ENCODE measurements around the gene GRID1.

GRCh38 chr10:85610381-85611092 is 756.1 kb downstream of the GRID1 start:
- TF ChIP-seq, protein P1, sequence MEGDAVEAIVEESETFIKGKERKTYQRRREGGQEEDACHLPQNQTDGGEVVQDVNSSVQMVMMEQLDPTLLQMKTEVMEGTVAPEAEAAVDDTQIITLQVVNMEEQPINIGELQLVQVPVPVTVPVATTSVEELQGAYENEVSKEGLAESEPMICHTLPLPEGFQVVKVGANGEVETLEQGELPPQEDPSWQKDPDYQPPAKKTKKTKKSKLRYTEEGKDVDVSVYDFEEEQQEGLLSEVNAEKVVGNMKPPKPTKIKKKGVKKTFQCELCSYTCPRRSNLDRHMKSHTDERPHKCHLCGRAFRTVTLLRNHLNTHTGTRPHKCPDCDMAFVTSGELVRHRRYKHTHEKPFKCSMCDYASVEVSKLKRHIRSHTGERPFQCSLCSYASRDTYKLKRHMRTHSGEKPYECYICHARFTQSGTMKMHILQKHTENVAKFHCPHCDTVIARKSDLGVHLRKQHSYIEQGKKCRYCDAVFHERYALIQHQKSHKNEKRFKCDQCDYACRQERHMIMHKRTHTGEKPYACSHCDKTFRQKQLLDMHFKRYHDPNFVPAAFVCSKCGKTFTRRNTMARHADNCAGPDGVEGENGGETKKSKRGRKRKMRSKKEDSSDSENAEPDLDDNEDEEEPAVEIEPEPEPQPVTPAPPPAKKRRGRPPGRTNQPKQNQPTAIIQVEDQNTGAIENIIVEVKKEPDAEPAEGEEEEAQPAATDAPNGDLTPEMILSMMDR (IDR thresholded peaks at IDR 0.05), result no peak
- no peak for TF ChIP-seq POLR2A (IDR thresholded peaks at IDR 0.05)

Data from thyroid gland (tissue), 4 donors.